ENCODE measurements around the gene PTGER1. TPM values are rescaled to one million over a fixed set of nuclear protein-coding genes. Genes with fewer than 3 reads are reported as not detected.

PTGER1 gene
- total and polyA plus RNA-seq, 2 of the 13 experiments (the other 11 are each of a cell fraction or from before 2014, with no cell fraction given), result 0.13 TPM; not detected in 1

GRCh38 chr19:14496029-14496833 is 21.1 kb upstream of the PTGER1 start, which contains the start of gene GIPC1 (continued):
- peak; percentile 42 for TF ChIP-seq ZNF407 (CRISPR knock-in tag; IDR thresholded peaks at IDR 0.05; ENCODE audit: not compliant biosample characterization)
- no peak for TF ChIP-seq GPN1 (CRISPR knock-in tag; IDR thresholded peaks at IDR 0.05; ENCODE audit: borderline replicate concordance)
- no peak for TF ChIP-seq GLMP (CRISPR knock-in tag; IDR thresholded peaks at IDR 0.05; ENCODE audit: borderline replicate concordance)
- TF ChIP-seq ZNF20 (CRISPR knock-in tag; IDR thresholded peaks at IDR 0.05), result no peak
- TF ChIP-seq SAP130 (CRISPR knock-in tag; IDR thresholded peaks at IDR 0.05; ENCODE audit: low read depth), result peak; percentile 92
- peak; percentile 79 for TF ChIP-seq MNT (IDR thresholded peaks at IDR 0.05)
- no peak for TF ChIP-seq RORA (CRISPR knock-in tag; IDR thresholded peaks at IDR 0.05)
- peak; percentile 62; the same call in 1 of the 2 replicates for TF ChIP-seq HMG20B (CRISPR knock-in tag; conservative IDR thresholded peaks at IDR 0.05)
- TF ChIP-seq TAF1 (CRISPR knock-in tag; IDR thresholded peaks at IDR 0.05), result peak; percentile 13; the same call in 1 of the 2 replicates
- TF ChIP-seq KLF16 (CRISPR knock-in tag; IDR thresholded peaks at IDR 0.05), result no peak
- peak in 1 of 2 experiments; percentile 48; a peak in 1 of 4 replicates for TF ChIP-seq ATF4 (CRISPR knock-in tag; IDR thresholded peaks at IDR 0.05)
- 0 out of 2 replicates have a peak, but pooled peaks have one; percentile 12 for TF ChIP-seq ARID3A (IDR thresholded peaks at IDR 0.05; ENCODE audit: low read depth, low read length)
